ENCODE results near the gene LGALS7. TPM values are rescaled to one million over a fixed set of nuclear protein-coding genes. Genes with fewer than 3 reads are reported as not detected.

Gene LGALS7
- total and polyA plus RNA-seq, 2 of the 13 experiments (the other 11 are each of a cell fraction or from before 2014, with no cell fraction given) = 0.73 TPM; not detected in 1

GRCh38 chr19:38737921-38738737 is 35.2 kb downstream of the LGALS7 start:
- Histone ChIP-seq H3K4me1 (ENCODE audit: insufficient read depth, low read length) (peaks cover 60% of the 10 kb centered on the region), H4K20me1 (ENCODE audit: insufficient read depth, low read length) (no peaks in the 10 kb centered on the region), H3K79me2 (ENCODE audit: insufficient read depth, low read length) (no peaks in the 10 kb centered on the region), H3K36me3 (replicated peaks in 1 of 2; ENCODE audit: control insufficient read depth in 1 of 2, insufficient read depth in 2 of 2, low read length in 2 of 2) (no peaks in the 10 kb centered on the region), H3K4me2 (ENCODE audit: low read depth, low read length) (0 out of 2 replicates have a peak overlapping the region, but pooled peaks have one; percentile 49), H3K27ac (ENCODE audit: extremely low read length, insufficient read depth, low read length) (no peak overlapping the region), H3K4me3 (replicated peaks in 1 of 3; ENCODE audit: insufficient read depth in 1 of 3, low read depth in 2 of 3, low read length in 3 of 3) (no peak overlapping the region), H3K27me3 (ENCODE audit: control insufficient read depth in 1 of 2, insufficient read depth in 2 of 2, low read length in 2 of 2) (no peaks in the 10 kb centered on the region), H2AFZ (ENCODE audit: low read length) (no peak overlapping the region), H3K9ac (ENCODE audit: insufficient read depth, low read depth, low read length) (no peak overlapping the region), H3K9me3 (ENCODE audit: low read length) (no peaks in the 10 kb centered on the region)
- 98% methylated on average over 21 of the region's 21 CpGs for WGBS (ENCODE audit: low lambda C conversion rate)
- CTCF ChIA-PET (ENCODE audit: low intra/inter-chr PET ratio, low total read pairs) = no interaction called here
- no TSS peak for BruUV-seq (replicated peaks)
- TF ChIP-seq ZBTB33 (CRISPR knock-in tag; IDR thresholded peaks at IDR 0.05) = peak; percentile 89
- TF ChIP-seq UBTF (CRISPR knock-in tag; IDR thresholded peaks at IDR 0.05) = 0 out of 2 replicates have a peak, but pooled peaks have one; percentile 1
- 0 out of 2 replicates have a peak, but pooled peaks have one; percentile 15 for TF ChIP-seq SRY (CRISPR knock-in tag; IDR thresholded peaks at IDR 0.05)
- TF ChIP-seq ZNF644 (CRISPR knock-in tag; IDR thresholded peaks at IDR 0.05; ENCODE audit: low read depth) = no peak
- no peak for FAIRE-seq
- no peak for ATAC-seq
- in situ Hi-C loops (cut with HindIII; ENCODE audit: extremely low pct_ligation_motif_present, low pct_unique_long_range_greater_than_20kb) (loop anchor here (25.0 kb wide), 1 partner anchor 174 kb away; the partner anchor contains the start of gene CCER2), intact Hi-C loops (cut with micrococcal nuclease; ENCODE audit: unreplicated experiment) (no loop called here)
- no peak for DNase-seq (ENCODE audit: low spot score)
- POLR2A ChIA-PET = interaction anchor here (0.8 to 1.2 kb wide), 3 partner anchors 25 to 111 kb away, joined by 3 to 5 read pairs (median 3); partner anchors contain the start of gene ECH1

Data from HepG2 (cell line).